Fibroblast of lung (primary cell): ENCODE data around the gene TRAPPC2. TPM values are rescaled to one million over a fixed set of nuclear protein-coding genes. Genes with fewer than 3 reads are reported as not detected.
"Not testable (repeated sequence)": the region's sequence is repeated elsewhere in the genome, so short reads cannot be mapped to it uniquely, and the experiment has no call there.

Experiments
- DNase-seq, 2 donors: peaks; one replicate each; pipeline versions ENCODE4 v3.0.0 to v3.0.0-alpha.2; 2010; ENCODE audit warnings: low read depth in 2 of 2
- H2AFZ ChIP-seq: 2 replicates; pipeline ENCODE4 v1.5.1; 2012; ENCODE audit warnings: low read length, control low read depth, inconsistent platforms
- H3K27ac ChIP-seq: 2 replicates; pipeline ENCODE4 v1.5.1; 2011; ENCODE audit warnings: low read length, control low read depth; ENCODE audit not compliant: insufficient read depth
- H3K27me3 ChIP-seq: 2 replicates; pipeline ENCODE4 v1.5.1; 2011; ENCODE audit warnings: mild to moderate bottlenecking, low read length; ENCODE audit not compliant: control insufficient read depth, insufficient read depth
- H3K36me3 ChIP-seq: 2 replicates; pipeline ENCODE4 v1.5.1; 2011; ENCODE audit warnings: low read length; ENCODE audit not compliant: control insufficient read depth, insufficient read depth
- H3K4me1 ChIP-seq: 2 replicates; pipeline ENCODE4 v1.5.1; 2011; ENCODE audit warnings: low read length; ENCODE audit not compliant: control insufficient read depth, insufficient read depth; ENCODE audit errors: extremely low read depth
- H3K4me2 ChIP-seq: 2 replicates; pipeline ENCODE4 v1.5.1; 2011; ENCODE audit warnings: low read length, control low read depth; ENCODE audit not compliant: insufficient read depth; ENCODE audit errors: extremely low read depth
- H3K4me3 ChIP-seq, 4 experiments: fragments of 200-600 bp in 1 of 4; sonication (generic) in 1 of 4; replicated peaks in 1 of 4; 2 replicates each; pipeline ENCODE4 v1.5.1; 2011 to 2016; ENCODE audit warnings: low read length in 4 of 4, low read depth in 3 of 4, mild to moderate bottlenecking in 3 of 4, control low read depth in 2 of 4, inconsistent platforms in 1 of 4, mixed read lengths in 1 of 4; ENCODE audit not compliant: insufficient read depth in 1 of 4; ENCODE audit errors: control extremely low read depth in 1 of 4
- H3K79me2 ChIP-seq: 2 replicates; pipeline ENCODE4 v1.5.1; 2012; ENCODE audit warnings: mild to moderate bottlenecking, low read length, inconsistent platforms; ENCODE audit not compliant: control insufficient read depth, insufficient read depth
- H3K9ac ChIP-seq: 2 replicates; pipeline ENCODE4 v1.5.1; 2011; ENCODE audit warnings: mild to moderate bottlenecking, low read length, control low read depth; ENCODE audit not compliant: insufficient read depth
- H3K9me3 ChIP-seq: 2 replicates; pipeline ENCODE4 v1.5.1; 2012; ENCODE audit warnings: low read depth, low read length; ENCODE audit not compliant: control insufficient read depth, insufficient read depth
- H4K20me1 ChIP-seq: 2 replicates; pipeline ENCODE4 v1.5.1; 2011; ENCODE audit warnings: low read length; ENCODE audit not compliant: control insufficient read depth, insufficient read depth; ENCODE audit errors: extremely low read depth
- EZH2 ChIP-seq: IDR thresholded peaks from 2 replicates; pipeline ENCODE4 v1.5.1; 2012; ENCODE audit warnings: low read length, control low read depth, mild to moderate bottlenecking; ENCODE audit errors: missing control alignments
- polyA plus RNA-seq, 2 donors: library from polyadenylated mRNA; depleted of rRNA in 1 of 2; stranded (reverse) in 1 of 2; unstranded in 1 of 2; fragments of >200 nt; gene quantifications; 2 replicates each; pipeline ENCODE4 v1.2.1, GENCODE V29; 2011 to 2012; ENCODE audit warnings: missing spikeins in 1 of 2
- total RNA-seq: library from RNA; depleted of rRNA; stranded (reverse); fragments of >200 nt; gene quantifications from 2 replicates; pipeline ENCODE4 v1.2.1, GENCODE V29; 2014
- TF ChIP-seq, protein P1 (sequence below), 2 donors: IDR thresholded peaks in 1 of 2; conservative IDR thresholded peaks in 1 of 2; 1 replicate in 1 of 2; 2 replicates in 1 of 2; pipeline ENCODE4 v1.5.1; 2011 to 2012; ENCODE audit warnings: low read length in 2 of 2, control low read depth in 1 of 2, inconsistent platforms in 1 of 2, low read depth in 1 of 2, mild to moderate bottlenecking in 1 of 2

TRAPPC2 gene
- total and polyA plus RNA-seq, 2 donors (not counting 1 experiment from before 2014, with no cell fraction given) = 16.0 to 22.0 TPM

DNA sequence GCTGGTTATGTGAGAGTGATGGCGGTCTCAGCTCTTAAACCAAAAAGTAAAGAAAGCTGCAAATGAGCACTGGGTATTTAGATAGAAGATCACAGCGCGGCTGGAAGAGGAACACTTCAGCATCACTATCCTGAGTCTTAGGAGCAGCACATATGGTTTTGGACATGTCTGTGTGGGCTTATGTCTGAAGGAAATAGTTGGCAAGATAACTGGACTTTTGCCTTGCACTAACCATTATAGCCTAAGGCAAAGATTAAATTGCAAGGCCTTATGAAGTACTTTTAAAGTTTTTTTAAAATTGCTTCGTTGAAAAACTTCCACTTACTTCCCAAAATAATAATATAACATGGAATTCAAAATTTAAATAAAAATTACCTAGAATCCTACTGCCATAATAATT is 50.1 kb downstream of the TRAPPC2 start:
- no peak overlapping the region for H3K9ac ChIP-seq
- DNase-seq = no peak
- H3K4me2 ChIP-seq = no peak overlapping the region
- H3K36me3 ChIP-seq = no peaks in the 10 kb centered on the region
- peaks cover 1% of the 10 kb centered on the region for H3K79me2 ChIP-seq
- no peaks in the 10 kb centered on the region for H3K9me3 ChIP-seq
- H3K27me3 ChIP-seq = no peaks in the 10 kb centered on the region
- H3K4me3 ChIP-seq = no peak overlapping the region
- no peak overlapping the region for H3K27ac ChIP-seq
- no peaks in the 10 kb centered on the region for H4K20me1 ChIP-seq
- TF ChIP-seq, protein P1, sequence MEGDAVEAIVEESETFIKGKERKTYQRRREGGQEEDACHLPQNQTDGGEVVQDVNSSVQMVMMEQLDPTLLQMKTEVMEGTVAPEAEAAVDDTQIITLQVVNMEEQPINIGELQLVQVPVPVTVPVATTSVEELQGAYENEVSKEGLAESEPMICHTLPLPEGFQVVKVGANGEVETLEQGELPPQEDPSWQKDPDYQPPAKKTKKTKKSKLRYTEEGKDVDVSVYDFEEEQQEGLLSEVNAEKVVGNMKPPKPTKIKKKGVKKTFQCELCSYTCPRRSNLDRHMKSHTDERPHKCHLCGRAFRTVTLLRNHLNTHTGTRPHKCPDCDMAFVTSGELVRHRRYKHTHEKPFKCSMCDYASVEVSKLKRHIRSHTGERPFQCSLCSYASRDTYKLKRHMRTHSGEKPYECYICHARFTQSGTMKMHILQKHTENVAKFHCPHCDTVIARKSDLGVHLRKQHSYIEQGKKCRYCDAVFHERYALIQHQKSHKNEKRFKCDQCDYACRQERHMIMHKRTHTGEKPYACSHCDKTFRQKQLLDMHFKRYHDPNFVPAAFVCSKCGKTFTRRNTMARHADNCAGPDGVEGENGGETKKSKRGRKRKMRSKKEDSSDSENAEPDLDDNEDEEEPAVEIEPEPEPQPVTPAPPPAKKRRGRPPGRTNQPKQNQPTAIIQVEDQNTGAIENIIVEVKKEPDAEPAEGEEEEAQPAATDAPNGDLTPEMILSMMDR (conservative IDR thresholded peaks at IDR 0.05 in 1 of 2, IDR thresholded peaks at IDR 0.05 in 1 of 2; ENCODE audit: low read depth in 1 of 2, low read length in 2 of 2) = no peak
- no peak for TF ChIP-seq EZH2
- H3K4me1 ChIP-seq = no peaks in the 10 kb centered on the region
- H2AFZ ChIP-seq = no peak overlapping the region

DNA sequence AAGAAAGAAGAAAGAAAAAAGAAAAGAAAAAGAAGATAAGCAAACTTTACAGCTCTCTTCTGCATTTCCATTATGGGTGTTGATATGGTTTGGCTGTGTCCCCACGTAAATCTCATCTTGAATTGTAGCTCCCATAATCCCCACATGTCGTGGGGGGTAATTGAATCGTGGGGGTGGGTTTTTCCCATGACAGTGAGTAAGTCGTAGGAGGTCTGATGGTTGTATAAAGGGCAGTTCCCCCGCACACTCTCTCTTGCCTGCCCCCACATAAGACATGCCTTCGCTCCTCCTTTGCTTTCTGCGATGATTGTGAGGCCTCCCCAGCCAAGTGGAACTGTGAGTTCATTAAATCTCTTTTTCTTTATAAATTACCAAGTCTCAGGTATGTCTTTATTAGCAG is 52.8 kb downstream of the TRAPPC2 start:
- Histone ChIP-seq H3K4me3 (no peak overlapping the region), H2AFZ (no peak overlapping the region), H3K27me3 (no peaks in the 10 kb centered on the region), H3K27ac (no peak overlapping the region), H3K4me2 (no peak overlapping the region), H3K79me2 (no peaks in the 10 kb centered on the region), H3K4me1 (no peaks in the 10 kb centered on the region), H3K9ac (no peak overlapping the region), H3K36me3 (no peaks in the 10 kb centered on the region), H4K20me1 (no peaks in the 10 kb centered on the region), H3K9me3 (no peaks in the 10 kb centered on the region)
- no peak for DNase-seq
- TF ChIP-seq, protein P1 (conservative IDR thresholded peaks at IDR 0.05 in 1 of 2, IDR thresholded peaks at IDR 0.05 in 1 of 2; ENCODE audit: low read depth in 1 of 2, low read length in 2 of 2) = no peak
- TF ChIP-seq EZH2 = no peak

DNA sequence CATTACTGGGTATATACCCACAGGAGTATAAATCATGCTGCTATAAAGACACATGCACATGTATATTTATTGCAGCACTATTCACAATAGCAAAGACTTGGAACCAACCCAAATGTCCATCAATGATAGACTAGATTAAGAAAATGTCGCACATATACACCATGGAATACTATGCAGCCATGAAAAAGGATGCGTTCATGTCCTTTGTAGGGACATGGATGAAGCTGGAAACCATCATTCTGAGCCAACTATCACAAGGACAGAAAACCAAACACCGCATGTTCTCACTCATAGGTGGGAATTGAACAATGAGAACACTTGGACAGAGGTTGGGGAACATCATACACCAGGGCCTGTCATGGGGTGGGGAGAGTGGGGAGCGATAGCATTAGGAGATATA is 54.7 kb downstream of the TRAPPC2 start:
- H3K79me2 ChIP-seq, H3K9ac ChIP-seq, H3K27ac ChIP-seq, H4K20me1 ChIP-seq, H3K4me2 ChIP-seq, H2AFZ ChIP-seq, H3K4me3 ChIP-seq, H3K36me3 ChIP-seq, H3K9me3 ChIP-seq, DNase-seq, H3K27me3 ChIP-seq, H3K4me1 ChIP-seq: not testable (repeated sequence)
